Endodermal cell (in vitro differentiated cells): ENCODE results near the gene GBF1. TPM values are rescaled to one million over a fixed set of nuclear protein-coding genes. Genes with fewer than 3 reads are reported as not detected.

ENCODE experiments used
- DNase-seq: peaks from one replicate; pipeline ENCODE4 v3.0.0-alpha.2; 2017
- H3K27ac ChIP-seq: 2 replicates; pipeline ENCODE4 v1.5.1; 2013; ENCODE audit warnings: mild to moderate bottlenecking, low read depth, low read length, moderate library complexity
- H3K27me3 ChIP-seq: 2 replicates; pipeline ENCODE4 v1.6.1; 2013; ENCODE audit warnings: mild to moderate bottlenecking, low read length, moderate library complexity; ENCODE audit not compliant: insufficient read depth, control insufficient read depth, poor library complexity, severe bottlenecking
- H3K36me3 ChIP-seq: 2 replicates; pipeline ENCODE4 v1.7.0; 2013; ENCODE audit warnings: mild to moderate bottlenecking, low read length, moderate library complexity; ENCODE audit not compliant: control insufficient read depth, insufficient read depth
- H3K4me1 ChIP-seq: one replicate; pipeline ENCODE4 v1.7.0; 2013; ENCODE audit warnings: low read length; ENCODE audit not compliant: control insufficient read depth, insufficient read depth
- H3K4me3 ChIP-seq: 2 replicates; pipeline ENCODE4 v1.5.1; 2013; ENCODE audit warnings: mild to moderate bottlenecking, low read length, moderate library complexity
- H3K9ac ChIP-seq: 2 replicates; pipeline ENCODE4 v1.6.1; 2013; ENCODE audit warnings: mild to moderate bottlenecking, low read length, moderate library complexity; ENCODE audit not compliant: poor library complexity, severe bottlenecking; ENCODE audit errors: extremely low read depth
- H3K9me3 ChIP-seq: 2 replicates; pipeline ENCODE4 v1.6.1; 2013; ENCODE audit warnings: mild to moderate bottlenecking, low read length, moderate library complexity; ENCODE audit not compliant: control insufficient read depth
- H3K27ac Mint-ChIP-seq: 2 replicates; pipeline ENCODE4 v1.8.0; 2020; ENCODE audit warnings: mixed read lengths
- H3K27me3 Mint-ChIP-seq: 2 replicates; pipeline ENCODE4 v1.8.0; 2021; ENCODE audit warnings: mild to moderate bottlenecking, mixed read lengths; ENCODE audit not compliant: insufficient read depth
- H3K36me3 Mint-ChIP-seq: 2 replicates; pipeline ENCODE4 v1.8.0; 2020; ENCODE audit warnings: low read depth, mixed read lengths
- H3K4me1 Mint-ChIP-seq: 2 replicates; pipeline ENCODE4 v1.8.0; 2020; ENCODE audit warnings: mixed read lengths
- H3K4me3 Mint-ChIP-seq: 2 replicates; pipeline ENCODE4 v1.8.0; 2020; ENCODE audit warnings: mild to moderate bottlenecking, moderate library complexity, mixed read lengths
- H3K9me3 Mint-ChIP-seq: 2 replicates; pipeline ENCODE4 v1.8.0; 2020; ENCODE audit warnings: mild to moderate bottlenecking, mixed read lengths
- CTCF ChIP-seq: fragments of 200-600 bp; sonication (generic); conservative IDR thresholded peaks from 2 replicates; pipeline ENCODE4 v1.5.0; 2021; ENCODE audit warnings: antibody characterized with exemption, mild to moderate bottlenecking
- WGBS, 2 experiments: methylation state at CpG; one replicate each; pipeline versions ENCODE4 v1.1.5 to v1.1.7; 2013; ENCODE audit warnings: missing lambda C conversion rate in 2 of 2, mixed read lengths in 1 of 2; ENCODE audit not compliant: insufficient coverage in 1 of 2, insufficient read length in 1 of 2; 5-methylcytosine and 5-hydroxymethylcytosine counted together
- total RNA-seq, 2 donors: library from RNA; stranded (reverse); fragmentation: NEBNext Ultra II Directional in 1 of 2; extraction: Animal tissue kit (Norgen Biotek cat#: 25700) in 1 of 2; gene quantifications; 2 replicates in 1 of 2; 3 replicates in 1 of 2; pipeline ENCODE4 v1.2.1, GENCODE V29; 2021

GBF1 gene
- total RNA-seq, 2 donors from 2014 or later, result 31.1 to 31.4 TPM

- peaks cover 1% of the 10 kb centered on the region for H3K4me1 Mint-ChIP-seq
- TF ChIP-seq CTCF, result no peak
- no peaks in the 10 kb centered on the region for H3K27me3 Mint-ChIP-seq
- peaks cover 21% of the 10 kb centered on the region for H3K36me3 Mint-ChIP-seq
- no peak overlapping the region for H3K27ac ChIP-seq
- H3K27me3 ChIP-seq, result no peaks in the 10 kb centered on the region
- peaks cover 14% of the 10 kb centered on the region for H3K36me3 ChIP-seq
- no peaks in the 10 kb centered on the region for H3K9me3 ChIP-seq
- H3K9ac ChIP-seq, result no peak overlapping the region
- H3K4me3 ChIP-seq, result no peak overlapping the region
- H3K27ac Mint-ChIP-seq, result no peak overlapping the region
- H3K4me3 Mint-ChIP-seq, result no peak overlapping the region
- no peaks in the 10 kb centered on the region for H3K9me3 Mint-ChIP-seq
- 94 to 100% methylated on average over 1 to 4 of the region's 4 CpGs for WGBS, 2 experiments
- H3K4me1 ChIP-seq, result no peaks in the 10 kb centered on the region
- no peak for DNase-seq
Measured at GRCh38 chr10:102384606-102385429, 139.5 kb downstream of the GBF1 start.

DNA sequence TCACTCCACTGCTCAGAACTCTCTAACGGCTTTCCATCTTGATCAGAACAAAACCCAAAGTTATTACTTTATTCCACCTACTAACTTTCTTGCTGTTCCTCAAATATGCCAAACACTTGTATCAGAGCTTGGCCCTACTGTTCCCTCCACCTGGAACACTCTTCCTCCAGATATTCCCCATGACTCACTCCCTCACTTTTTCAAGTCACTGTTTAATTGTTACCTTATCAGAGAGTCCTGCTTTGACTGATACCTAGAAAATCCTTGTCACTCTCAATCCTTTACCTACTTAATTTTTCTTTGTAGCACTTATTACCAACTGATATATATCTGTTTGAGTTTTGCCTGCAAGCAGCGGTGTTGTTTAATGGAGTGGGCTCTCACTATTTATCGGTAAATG is 144.6 kb downstream of the GBF1 start:
- no peaks in the 10 kb centered on the region for H3K9me3 Mint-ChIP-seq
- TF ChIP-seq CTCF, result no peak
- H3K36me3 Mint-ChIP-seq, result no peaks in the 10 kb centered on the region
- no peak for DNase-seq
- WGBS, 2 experiments, result 85 to 89% methylated on average over 3 of the region's 3 CpGs
- H3K36me3 ChIP-seq, result no peaks in the 10 kb centered on the region
- H3K4me3 Mint-ChIP-seq, result no peak overlapping the region
- H3K9me3 ChIP-seq, result no peaks in the 10 kb centered on the region
- H3K27me3 Mint-ChIP-seq, result peaks cover 23% of the 10 kb centered on the region
- H3K27me3 ChIP-seq, result peaks cover 11% of the 10 kb centered on the region
- H3K27ac ChIP-seq, result no peak overlapping the region
- H3K27ac Mint-ChIP-seq, result no peak overlapping the region
- H3K4me1 Mint-ChIP-seq, result peaks cover 15% of the 10 kb centered on the region
- H3K4me1 ChIP-seq, result no peaks in the 10 kb centered on the region
- no peak overlapping the region for H3K9ac ChIP-seq
- no peak overlapping the region for H3K4me3 ChIP-seq

GRCh38 chr10:102392306-102392705 is 147.0 kb downstream of the GBF1 start:
- no peak overlapping the region for H3K4me3 ChIP-seq
- H3K36me3 ChIP-seq, result no peaks in the 10 kb centered on the region
- no peaks in the 10 kb centered on the region for H3K9me3 ChIP-seq
- Mint-ChIP-seq H3K9me3 (no peaks in the 10 kb centered on the region), H3K4me1 (peaks cover 24% of the 10 kb centered on the region), H3K27ac (no peak overlapping the region), H3K27me3 (peaks cover 24% of the 10 kb centered on the region), H3K36me3 (no peaks in the 10 kb centered on the region), H3K4me3 (no peak overlapping the region)
- no peak overlapping the region for H3K27ac ChIP-seq
- DNase-seq, result no peak
- TF ChIP-seq CTCF, result no peak
- H3K27me3 ChIP-seq, result peaks cover 11% of the 10 kb centered on the region
- H3K4me1 ChIP-seq, result peaks cover 7% of the 10 kb centered on the region
- WGBS, 2 experiments, result 90% methylated on average over 5 of the region's 5 CpGs
- no peak overlapping the region for H3K9ac ChIP-seq
